Stomach (tissue), 9 donors: ENCODE results near the gene KHDRBS2. TPM values are rescaled to one million over a fixed set of nuclear protein-coding genes. Genes with fewer than 3 reads are reported as not detected.
"Not testable (repeated sequence)": the region's sequence is repeated elsewhere in the genome, so short reads cannot be mapped to it uniquely, and the experiment has no call there.

ENCODE experiments used
- DNase-seq, 2 donors: peaks; one replicate each; pipeline versions ENCODE4 v3.0.0 to v3.0.0-alpha.2; 2013 to 2019
- H3K27ac ChIP-seq, 5 donors: fragments of 200-600 bp in 4 of 5; sonication (generic) in 4 of 5; one replicate each; pipeline ENCODE4 v1.5.1; 2013 to 2019; ENCODE audit warnings: mild to moderate bottlenecking in 1 of 5, moderate library complexity in 1 of 5
- H3K27me3 ChIP-seq, 3 donors: fragments of 200-600 bp; sonication (generic); one replicate each; pipeline ENCODE4 v1.5.1; 2017 to 2019; ENCODE audit warnings: mixed run types in 1 of 3
- H3K36me3 ChIP-seq, 4 donors: fragments of 200-600 bp; sonication (generic); 1 replicate in 3 of 4; 2 replicates in 1 of 4; pipeline ENCODE4 v1.5.1; 2016 to 2019
- H3K4me1 ChIP-seq, 4 donors: fragments of 200-600 bp; sonication (generic); one replicate each; pipeline ENCODE4 v1.5.1; 2016 to 2019
- H3K4me3 ChIP-seq, 4 donors: fragments of 200-600 bp; sonication (generic) in 3 of 4; one replicate each; pipeline ENCODE4 v1.5.1; 2016 to 2019; ENCODE audit warnings: mild to moderate bottlenecking in 1 of 4
- H3K9me3 ChIP-seq, 4 donors: fragments of 200-600 bp; sonication (generic); one replicate each; pipeline ENCODE4 v1.5.1; 2016 to 2019
- CTCF ChIP-seq, 7 experiments: fragments of 450-650 bp in 4 of 7; fragments of 200-600 bp in 3 of 7; sonication (generic) in 3 of 7; IDR thresholded peaks; one replicate each; pipeline ENCODE4 v1.5.1; 2016 to 2019; ENCODE audit warnings: antibody characterized with exemption in 7 of 7, control low read depth in 2 of 7, mild to moderate bottlenecking in 1 of 7
- EP300 ChIP-seq: sonication (generic); formaldehyde crosslinking; IDR thresholded peaks from one replicate; pipeline ENCODE4 v1.6.1; 2017; ENCODE audit warnings: antibody characterized with exemption
- POLR2A ChIP-seq, 4 donors: fragments of 450-650 bp; IDR thresholded peaks; one replicate each; pipeline ENCODE4 v1.6.1; 2016; ENCODE audit warnings: antibody characterized with exemption in 4 of 4, control low read depth in 2 of 4, mild to moderate bottlenecking in 1 of 4, moderate library complexity in 1 of 4
- POLR2AphosphoS5 ChIP-seq, 3 donors: sonication (generic); formaldehyde crosslinking; IDR thresholded peaks; one replicate each; pipeline ENCODE4 v1.6.1; 2016; ENCODE audit warnings: antibody characterized with exemption in 3 of 3
- WGBS, 5 donors: extraction: QIAGEN DNeasy Blood & Tissue Kit in 3 of 5; methylation state at CpG; one replicate each; pipeline versions ENCODE4 v1.1.5 to v1.1.7; 2013 to 2018; 5-methylcytosine and 5-hydroxymethylcytosine counted together
- intact Hi-C: fragments of 100-400 bp; cut with DNase I; formaldehyde crosslinking; loops from one replicate; pipeline ENCODE4 v1.15.1; 2023; ENCODE audit warnings: low total_unique reads
- polyA plus RNA-seq, 3 donors: library from polyadenylated mRNA; stranded (reverse); fragments of 200-250 nt; gene quantifications; one replicate each; pipeline ENCODE4 v1.2.3, GENCODE V29; 2013
- total RNA-seq, 5 donors: library from RNA; depleted of rRNA; stranded (reverse); fragments of >200 nt; gene quantifications; one replicate each; pipeline versions ENCODE4 v1.1.0 to v1.2.3, GENCODE V29; 2014 to 2016
- donor health status: healthy with polysubstance abuse.
- donor health status: Bipolar disorder and iron deficiency.
- donor health status: healthy.

The KHDRBS2 gene
- total and polyA plus RNA-seq, 8 donors, result 0.45 to 0.87 (median 0.73) TPM; not detected in 5

- no peaks in the 10 kb centered on the region for H3K36me3 ChIP-seq
- no peak overlapping the region for H3K27ac ChIP-seq
- DNase-seq, result no peak
- TF ChIP-seq POLR2A (IDR thresholded peaks at IDR 0.05), result no peak
- TF ChIP-seq EP300, result no peak
- TF ChIP-seq CTCF (IDR thresholded peaks at IDR 0.05), result no peak
- no peak for TF ChIP-seq POLR2AphosphoS5 (IDR thresholded peaks at IDR 0.05)
- H3K9me3 ChIP-seq, result no peaks in the 10 kb centered on the region
- WGBS, 5 donors, result 75 to 86% (median 82%) methylated on average over 2 of the region's 2 CpGs
- H3K27me3 ChIP-seq, result no peaks in the 10 kb centered on the region
- intact Hi-C loops, result no loop called here
- no peak overlapping the region for H3K4me3 ChIP-seq
- H3K4me1 ChIP-seq, result no peaks in the 10 kb centered on the region
Measured at GRCh38 chr6:61817716-61818115, 468.3 kb downstream of the KHDRBS2 start.

- WGBS, 5 donors, result 49 to 86% (median 77%) methylated on average over 3 of the region's 3 CpGs
- Histone ChIP-seq H3K4me1 (no peaks in the 10 kb centered on the region), H3K9me3 (peaks cover 0 to 3% (median 0%) of the 10 kb centered on the region in 4 donors), H3K36me3 (no peaks in the 10 kb centered on the region), H3K4me3 (no peak overlapping the region), H3K27me3 (no peaks in the 10 kb centered on the region), H3K27ac (no peak overlapping the region)
- DNase-seq, result no peak
- TF ChIP-seq EP300 (no peak), CTCF (IDR thresholded peaks at IDR 0.05) (no peak), POLR2A (IDR thresholded peaks at IDR 0.05) (no peak), POLR2AphosphoS5 (IDR thresholded peaks at IDR 0.05) (no peak)
- intact Hi-C loops, result no loop called here
Measured at GRCh38 chr6:61810047-61810446, 476.0 kb downstream of the KHDRBS2 start.

GRCh38 chr6:61809004-61809595 is 476.9 kb downstream of the KHDRBS2 start:
- Histone ChIP-seq H3K36me3 (no peaks in the 10 kb centered on the region), H3K27me3 (no peaks in the 10 kb centered on the region), H3K27ac (no peak overlapping the region), H3K9me3 (peaks cover 0 to 11% (median 7%) of the 10 kb centered on the region in 4 donors), H3K4me1 (no peaks in the 10 kb centered on the region), H3K4me3 (no peak overlapping the region)
- peak in 1 of 2 donors; percentile 70 for DNase-seq
- 0 to 24% (median 6%) methylated on average over 1 of the region's 1 CpG for WGBS, 5 donors
- no peak for TF ChIP-seq POLR2AphosphoS5 (IDR thresholded peaks at IDR 0.05)
- no peak for TF ChIP-seq EP300
- TF ChIP-seq CTCF (IDR thresholded peaks at IDR 0.05), result peak in 2 of 7 experiments; percentile 26 to 34
- intact Hi-C loops, result no loop called here

- no peak for DNase-seq
Measured at GRCh38 chr6:61787998-61788397, 498.0 kb downstream of the KHDRBS2 start.

GRCh38 chr6:61769446-61769845 is 516.6 kb downstream of the KHDRBS2 start:
- DNase-seq, intact Hi-C loops: not testable (repeated sequence)
- 90 to 98% (median 95%) methylated on average over 9 to 11 of the region's 11 CpGs for WGBS, 5 donors

More at GRCh38 chr6:61787998-61788397, 498.0 kb downstream of the KHDRBS2 start:
- intact Hi-C loops, result no loop called here
- TF ChIP-seq CTCF (IDR thresholded peaks at IDR 0.05) (no peak), POLR2AphosphoS5 (IDR thresholded peaks at IDR 0.05) (no peak), EP300 (no peak), POLR2A (IDR thresholded peaks at IDR 0.05) (no peak)
- Histone ChIP-seq H3K27me3 (no peaks in the 10 kb centered on the region), H3K4me3 (no peak overlapping the region), H3K27ac (no peak overlapping the region), H3K36me3 (no peaks in the 10 kb centered on the region), H3K4me1 (no peaks in the 10 kb centered on the region), H3K9me3 (no peaks in the 10 kb centered on the region)
- 79 to 94% (median 89%) methylated on average over 1 of the region's 1 CpG for WGBS, 5 donors

More at GRCh38 chr6:61769446-61769845, 516.6 kb downstream of the KHDRBS2 start:
- not testable (repeated sequence) for H3K27ac ChIP-seq, H3K36me3 ChIP-seq, H3K4me1 ChIP-seq, H3K4me3 ChIP-seq, H3K27me3 ChIP-seq
- H3K9me3 ChIP-seq, result peaks cover 0 to 22% (median 13%) of the 10 kb centered on the region in 4 donors
